GM03348 (cell line): ENCODE measurements around the gene TERT.

ENCODE experiments used
- DNase-seq: peaks from one replicate; pipeline ENCODE4 v3.0.0; 2012; ENCODE audit warnings: low spot score

Gene TERT

DNA sequence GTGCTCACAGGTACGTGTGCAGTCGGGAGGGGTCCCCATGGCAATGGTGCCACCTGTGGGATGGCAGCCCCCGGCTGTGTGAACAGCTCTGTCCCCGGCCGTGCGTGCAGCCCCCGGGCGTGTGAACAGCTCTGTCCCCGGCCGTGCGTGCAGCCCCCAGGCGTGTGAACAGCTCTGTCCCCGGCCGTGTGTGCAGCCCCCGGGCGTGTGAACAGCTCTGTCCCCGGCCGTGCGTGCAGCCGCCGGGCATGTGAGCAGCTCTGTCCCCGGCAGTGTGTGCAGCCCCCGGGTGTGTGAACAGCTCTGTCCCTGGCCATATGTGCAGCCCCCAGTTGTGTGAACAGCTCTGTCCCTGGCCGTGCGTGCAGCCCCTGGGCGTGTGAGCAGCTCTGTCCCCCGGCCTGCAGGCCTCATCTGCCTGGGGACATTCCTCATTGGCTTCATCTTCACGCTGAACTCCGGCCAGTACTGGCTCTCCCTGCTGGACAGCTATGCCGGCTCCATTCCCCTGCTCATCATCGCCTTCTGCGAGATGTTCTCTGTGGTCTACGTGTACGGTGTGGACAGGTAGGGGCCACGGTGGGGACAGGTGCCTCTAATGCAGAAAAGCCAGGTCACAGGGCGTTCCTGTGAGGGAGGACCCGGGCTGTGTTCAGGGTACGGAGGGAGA, 75.6 kb downstream of the TERT start:
- DNase-seq, result no peak

DNA sequence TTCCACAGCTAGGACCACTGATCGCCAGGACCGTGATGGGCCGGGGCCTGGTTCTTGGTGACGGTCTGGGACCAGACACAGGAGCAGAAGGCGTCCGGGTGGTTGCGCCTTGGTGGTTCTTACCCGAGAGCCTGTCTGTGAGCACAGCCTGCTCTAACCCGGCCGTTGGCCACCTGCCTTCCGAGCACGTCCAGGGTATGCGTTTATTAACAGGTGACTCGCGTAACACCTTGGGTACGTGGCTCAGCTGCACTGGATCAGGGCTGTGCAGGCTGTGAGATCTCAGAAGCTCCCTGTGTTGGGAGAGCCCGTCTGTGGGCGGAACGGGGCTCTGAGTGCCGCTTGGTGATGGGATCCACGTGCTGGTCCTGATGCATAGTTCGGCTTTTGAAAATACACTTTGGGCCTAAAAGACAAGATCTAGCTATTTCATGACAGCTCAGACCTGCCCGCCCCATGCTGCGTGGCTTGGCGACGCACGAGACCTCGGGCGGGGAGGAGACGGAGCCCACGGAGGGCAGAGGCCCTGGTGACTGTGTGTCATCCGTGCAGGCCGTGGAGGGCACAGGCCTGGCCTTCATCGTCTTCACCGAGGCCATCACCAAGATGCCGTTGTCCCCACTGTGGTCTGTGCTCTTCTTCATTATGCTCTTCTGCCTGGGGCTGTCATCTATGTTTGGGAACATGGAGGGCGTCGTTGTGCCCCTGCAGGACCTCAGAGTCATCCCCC, 76.4 kb downstream of the TERT start:
- DNase-seq, result no peak

DNA sequence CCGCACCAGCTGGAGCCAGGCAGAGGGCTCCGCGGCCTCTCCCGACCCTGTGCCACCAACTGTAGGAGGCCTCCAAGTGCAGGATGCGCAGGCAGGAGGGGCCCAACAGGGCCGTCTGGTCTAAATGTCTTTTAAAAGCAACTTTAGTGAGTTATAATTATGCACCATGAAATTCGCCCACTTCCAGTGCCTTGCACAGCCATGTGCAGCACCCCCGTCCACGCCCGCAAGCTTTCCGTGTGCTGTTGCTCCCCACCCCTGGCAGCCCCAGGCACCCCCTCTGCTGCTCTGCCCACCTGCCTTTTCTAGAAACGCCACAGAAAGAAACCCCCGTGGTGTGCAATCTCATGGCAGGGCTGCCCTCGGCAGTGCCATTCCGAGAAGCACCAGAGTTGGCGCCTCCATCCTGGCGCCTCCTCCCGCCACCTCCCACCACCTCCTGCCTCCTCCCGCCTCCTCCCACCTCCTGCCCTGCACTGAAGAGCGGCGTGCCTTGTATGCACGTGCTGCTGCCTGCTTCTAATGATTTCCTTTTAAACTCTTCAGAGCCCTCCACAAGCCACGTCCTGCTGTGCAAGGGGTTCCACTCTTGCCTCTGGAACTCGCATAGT, 77.2 kb downstream of the TERT start:
- DNase-seq, result no peak

DNA sequence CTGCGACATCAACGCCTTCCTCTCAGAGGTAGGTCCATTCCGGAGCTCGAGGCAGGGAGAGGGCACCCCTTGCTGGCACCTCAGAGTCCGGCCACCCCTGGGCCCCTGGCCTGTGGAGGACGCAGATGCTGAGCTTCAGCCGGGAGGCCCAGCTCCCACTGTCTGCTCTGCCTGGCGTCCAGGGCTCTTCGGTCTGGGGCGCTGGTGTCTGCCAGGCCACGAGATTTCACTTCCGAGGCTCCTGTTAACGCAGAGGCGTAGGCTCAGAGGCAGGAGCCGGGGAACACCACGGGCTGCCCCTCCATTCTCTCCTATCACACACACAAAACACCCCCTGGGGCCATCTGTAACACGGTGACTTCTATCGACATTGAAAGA, 78.0 kb downstream of the TERT start:
- no peak for DNase-seq

DNA sequence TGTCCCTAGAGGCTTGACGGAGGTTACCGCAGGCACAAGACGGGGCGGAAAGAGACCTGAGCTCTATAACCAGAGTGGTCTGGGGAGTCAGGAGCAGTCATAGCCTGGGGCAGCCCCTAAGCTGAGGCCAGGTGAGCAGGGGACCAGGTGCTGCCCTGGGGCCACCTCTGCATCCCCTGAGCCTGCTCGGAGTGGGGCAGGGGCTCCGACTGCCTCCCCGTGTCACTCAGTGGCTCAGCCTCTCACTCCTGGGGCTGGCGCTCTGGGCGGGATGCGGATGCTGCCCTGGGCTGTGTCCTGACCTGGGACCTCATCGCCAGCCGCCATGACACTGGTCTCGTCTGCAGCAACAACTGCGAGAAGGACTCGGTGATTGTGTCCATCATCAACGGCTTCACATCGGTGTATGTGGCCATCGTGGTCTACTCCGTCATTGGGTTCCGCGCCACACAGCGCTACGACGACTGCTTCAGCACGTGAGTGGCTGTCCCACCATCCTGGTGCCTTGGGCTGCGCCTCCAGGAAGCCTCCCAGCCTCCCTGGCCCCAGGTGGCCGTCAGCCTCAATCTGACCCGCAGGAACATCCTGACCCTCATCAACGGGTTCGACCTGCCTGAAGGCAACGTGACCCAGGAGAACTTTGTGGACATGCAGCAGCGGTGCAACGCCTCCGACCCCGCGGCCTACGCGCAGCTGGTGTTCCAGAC, 78.5 kb downstream of the TERT start:
- no peak for DNase-seq

DNA sequence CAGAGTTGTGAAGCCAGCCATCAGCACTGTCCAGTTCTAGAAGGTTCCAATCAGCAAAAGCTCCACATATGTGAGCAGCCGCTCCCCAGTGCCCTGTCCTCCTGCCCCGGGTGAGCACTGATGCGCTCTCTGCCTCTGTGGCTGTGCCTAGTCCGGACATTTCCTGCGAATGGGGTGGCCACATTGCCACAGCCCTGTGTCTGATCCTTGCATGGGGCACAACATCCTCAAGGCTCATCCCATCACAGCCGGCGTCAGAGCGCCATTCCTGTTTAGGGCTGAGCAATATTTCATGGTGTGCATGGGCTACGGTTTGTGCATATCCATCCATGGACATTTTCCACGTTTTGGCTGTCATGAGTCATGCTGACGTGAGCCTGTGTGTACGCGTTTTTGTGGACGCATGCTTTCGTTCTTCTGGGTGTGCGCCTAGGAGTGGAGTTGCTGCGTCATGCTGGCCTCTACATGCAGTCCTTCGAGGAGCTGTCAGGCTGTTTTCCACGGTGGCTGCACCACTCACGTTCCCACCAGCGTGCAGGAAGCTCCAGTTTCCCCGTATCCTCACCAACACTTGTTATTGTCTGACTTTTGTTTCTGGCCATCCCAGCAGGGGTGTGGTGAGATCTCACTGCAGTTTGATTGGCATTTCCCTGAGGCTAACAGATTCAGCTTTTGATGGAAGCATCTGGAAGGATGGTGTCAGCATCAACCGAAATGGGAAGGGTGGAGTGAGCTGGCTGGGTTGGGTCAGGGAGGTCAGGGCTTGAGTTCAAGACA, 79.4 kb downstream of the TERT start:
- DNase-seq, result no peak

DNA sequence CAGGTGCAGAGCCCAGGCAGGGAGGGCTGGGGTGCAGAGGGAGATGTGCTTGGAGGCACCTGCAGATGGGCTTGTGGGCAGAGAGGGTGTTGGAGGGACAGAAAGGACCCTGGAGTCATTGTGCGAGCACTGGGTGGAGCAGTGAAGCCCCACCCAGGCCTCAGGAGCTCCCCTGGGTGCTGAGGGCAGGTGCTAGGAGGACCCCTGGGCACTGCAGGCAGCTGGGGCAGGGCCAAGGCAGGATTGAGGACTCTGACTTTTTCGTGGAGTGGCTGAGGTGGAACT, 80.0 kb downstream of the TERT start:
- no peak for DNase-seq

DNA sequence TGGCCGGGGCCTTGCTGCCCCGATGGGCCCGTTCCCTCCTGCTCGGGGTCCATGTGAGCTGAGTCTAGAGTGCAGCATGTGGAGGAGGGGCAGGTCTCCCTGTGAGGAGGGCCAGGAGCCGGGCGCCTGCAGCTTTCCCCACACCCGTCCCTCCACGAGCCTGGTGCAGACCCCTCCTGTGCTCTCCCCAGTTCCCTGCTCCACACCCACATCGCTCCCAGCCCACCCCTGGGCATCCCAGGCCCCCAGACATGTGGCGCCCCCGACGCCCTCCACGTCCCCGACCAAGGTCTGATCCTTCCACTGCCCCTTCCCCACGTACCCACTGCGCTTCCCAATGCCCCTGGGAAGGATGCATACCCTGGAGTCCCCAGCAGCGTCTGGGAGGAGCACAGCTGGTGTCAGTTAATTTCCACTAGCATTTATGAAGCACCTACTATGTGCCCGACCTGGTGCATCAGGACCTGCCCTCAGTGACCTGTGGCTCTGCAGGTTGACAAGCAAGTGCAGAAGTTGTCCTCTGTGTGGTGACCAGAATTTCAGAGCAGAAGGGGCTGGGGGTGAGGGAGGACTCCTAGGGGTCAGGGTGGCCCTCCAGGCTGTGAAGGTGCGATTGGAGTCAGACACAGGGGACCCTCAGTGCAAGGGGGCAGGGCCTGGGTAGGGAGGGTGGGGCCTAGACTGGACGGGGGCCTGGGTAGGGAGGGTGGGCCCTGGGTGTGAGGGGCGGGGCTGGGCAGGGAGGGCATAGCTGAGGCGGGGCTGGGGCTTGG, 80.5 kb downstream of the TERT start:
- DNase-seq, result no peak

DNA sequence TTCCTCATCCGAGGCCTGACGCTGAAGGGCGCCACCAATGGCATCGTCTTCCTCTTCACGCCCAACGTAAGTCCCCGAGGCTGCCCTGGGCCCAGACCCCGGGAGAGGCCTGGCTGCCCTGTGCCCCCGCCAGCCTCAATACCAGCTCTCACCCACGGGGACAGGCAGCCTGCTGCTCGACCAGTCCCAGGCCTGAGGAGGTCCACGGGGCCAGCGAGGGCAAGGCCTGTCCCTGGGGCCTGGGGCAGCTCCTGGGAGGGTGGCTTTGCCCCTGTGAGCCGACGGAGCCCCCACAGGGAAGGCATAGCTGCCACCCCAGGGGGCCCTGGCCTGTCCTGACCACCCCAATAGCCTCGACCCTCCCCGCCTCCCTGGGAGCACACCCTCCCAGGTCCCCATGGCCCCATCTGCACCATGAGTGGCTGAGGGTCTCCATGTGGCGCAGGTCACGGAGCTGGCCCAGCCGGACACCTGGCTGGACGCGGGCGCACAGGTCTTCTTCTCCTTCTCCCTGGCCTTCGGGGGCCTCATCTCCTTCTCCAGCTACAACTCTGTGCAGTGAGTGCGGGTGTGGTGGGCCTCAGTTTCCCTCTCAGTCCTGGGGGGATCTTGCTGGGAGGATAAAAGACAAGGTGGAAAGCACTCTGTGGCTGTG, 81.2 kb downstream of the TERT start:
- DNase-seq, result no peak

DNA sequence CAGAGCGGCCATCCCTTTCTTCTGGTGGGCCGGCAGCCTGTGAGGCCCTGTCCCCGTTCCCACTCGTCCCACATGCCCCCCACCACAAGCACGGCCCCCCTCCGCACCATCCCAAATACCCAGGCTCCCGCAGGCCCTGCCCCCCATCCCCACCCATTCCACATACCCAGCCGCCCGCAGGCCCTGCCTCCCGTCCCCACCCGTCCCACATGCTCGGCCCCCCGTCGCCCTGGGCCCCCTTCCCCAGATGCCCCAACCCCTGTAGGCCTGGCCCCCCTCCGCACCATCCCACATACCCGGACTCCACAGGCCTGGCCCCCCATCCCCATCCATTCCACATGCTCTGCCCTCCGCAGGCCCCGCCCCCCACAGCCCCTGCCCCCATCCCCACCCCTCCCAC, 82.0 kb downstream of the TERT start:
- no peak for DNase-seq

DNA sequence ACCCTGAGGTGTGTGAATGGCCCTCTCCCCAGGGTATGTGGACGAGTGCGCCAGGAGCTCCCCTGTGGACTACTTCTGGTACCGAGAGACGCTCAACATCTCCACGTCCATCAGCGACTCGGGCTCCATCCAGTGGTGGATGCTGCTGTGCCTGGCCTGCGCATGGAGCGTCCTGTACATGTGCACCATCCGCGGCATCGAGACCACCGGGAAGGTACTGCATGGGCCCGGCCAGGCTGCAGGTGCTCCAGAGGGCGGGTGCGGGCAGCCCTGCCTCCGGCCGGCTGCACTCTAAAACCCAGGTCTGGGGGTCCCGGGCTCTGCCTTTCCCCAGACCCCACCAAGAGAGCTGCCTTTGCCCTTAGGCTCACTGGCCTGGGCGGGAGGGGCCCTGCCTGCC, 82.6 kb downstream of the TERT start:
- DNase-seq, result no peak

DNA sequence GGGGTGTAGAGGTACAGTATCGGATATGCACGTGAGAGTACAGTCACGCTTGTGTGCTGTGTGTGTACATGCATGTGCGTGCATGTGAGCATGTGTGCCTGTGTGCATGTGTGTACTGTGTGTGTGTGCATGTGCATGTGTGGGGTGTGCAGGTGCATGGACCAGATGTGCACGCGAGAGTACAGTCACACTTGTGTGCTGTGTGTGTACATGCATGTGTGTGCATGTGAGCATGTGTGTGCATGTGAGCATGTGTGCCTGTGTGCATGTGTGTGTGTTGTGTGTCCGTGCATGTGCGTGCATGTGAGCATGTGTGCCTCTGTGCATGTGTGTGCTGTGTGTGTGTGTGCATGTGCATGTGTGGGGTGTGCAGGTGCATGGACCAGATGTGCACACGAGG, 83.2 kb downstream of the TERT start:
- no peak for DNase-seq

DNA sequence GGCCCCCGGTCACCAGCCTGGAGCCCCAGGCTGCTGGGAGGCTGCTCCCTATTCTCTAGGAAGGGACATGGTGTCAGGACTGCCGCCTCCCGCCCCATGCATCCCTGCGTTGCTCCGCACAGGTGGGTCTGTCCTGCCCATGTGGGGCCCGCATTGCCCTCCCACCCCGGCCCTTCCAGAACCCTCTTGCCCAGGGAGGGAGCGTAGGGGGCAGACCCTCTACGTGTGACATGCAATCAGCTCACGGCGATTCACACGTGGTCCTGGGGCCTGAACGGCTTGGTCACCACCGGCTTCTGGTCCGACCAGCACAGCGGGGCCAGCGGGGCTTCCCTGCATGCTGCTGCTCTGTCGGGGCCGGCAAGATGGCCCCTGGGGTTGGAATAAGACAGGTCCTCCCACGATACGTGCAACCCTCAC, 84.0 kb downstream of the TERT start:
- no peak for DNase-seq

DNA sequence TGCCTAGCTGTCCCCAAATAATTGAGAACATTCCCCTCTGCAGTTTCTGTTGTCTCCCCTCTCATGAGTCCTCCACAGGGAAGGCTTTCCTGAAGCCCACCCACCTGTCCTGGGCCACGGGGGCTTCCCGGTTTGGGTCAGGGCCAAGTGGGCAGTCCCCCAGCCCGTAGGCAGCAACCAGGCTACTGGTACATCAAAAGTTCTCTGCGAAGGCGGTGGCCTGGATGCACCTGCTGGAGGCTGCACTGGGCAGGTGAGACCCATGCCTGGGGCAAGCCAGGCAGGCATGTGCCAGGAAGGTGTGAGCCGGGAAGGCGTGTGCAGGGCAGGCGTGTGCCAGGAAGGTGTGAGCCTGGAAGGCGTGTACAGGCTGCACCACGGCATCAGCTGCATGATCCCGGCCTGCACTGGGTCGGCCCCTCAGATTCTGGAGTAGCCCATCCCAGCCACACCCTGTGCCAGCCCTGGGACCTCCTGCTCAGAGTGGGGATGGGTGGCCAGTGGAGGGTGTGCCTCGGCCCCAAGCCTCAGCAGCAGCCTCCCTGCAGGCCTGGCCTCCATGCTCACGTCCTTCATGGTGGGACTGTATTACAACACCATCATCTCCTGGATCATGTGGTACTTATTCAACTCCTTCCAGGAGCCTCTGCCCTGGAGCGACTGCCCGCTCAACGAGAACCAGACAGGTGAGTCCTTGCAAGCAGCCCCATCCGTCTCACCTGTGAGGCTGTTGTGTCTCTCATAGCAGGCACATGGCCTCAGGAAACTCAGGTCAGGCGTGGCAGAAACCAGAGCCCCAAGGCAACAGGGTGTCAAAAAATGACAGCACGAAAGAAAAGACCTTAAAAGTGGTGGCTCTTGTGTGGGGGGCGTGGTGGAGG, 84.7 kb downstream of the TERT start:
- DNase-seq, result no peak

DNA sequence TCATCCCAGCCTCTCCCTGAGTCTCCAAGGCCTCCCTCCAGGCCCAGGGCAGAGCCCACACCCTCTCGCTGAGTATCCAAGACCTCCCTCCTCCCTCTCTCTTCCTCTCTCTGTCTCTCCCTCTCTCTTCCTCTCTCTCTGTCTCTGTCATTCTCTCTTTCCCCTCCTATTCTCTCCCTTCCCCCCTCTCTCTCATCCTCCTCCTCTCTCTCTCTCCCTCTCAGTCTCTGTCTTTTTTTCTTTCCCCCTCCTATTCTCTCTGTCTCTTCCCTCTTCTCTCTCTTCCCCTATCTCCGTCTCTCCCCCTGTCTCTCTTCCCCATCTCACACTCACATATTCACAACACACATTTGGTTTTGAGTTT, 85.4 kb downstream of the TERT start:
- no peak for DNase-seq

DNA sequence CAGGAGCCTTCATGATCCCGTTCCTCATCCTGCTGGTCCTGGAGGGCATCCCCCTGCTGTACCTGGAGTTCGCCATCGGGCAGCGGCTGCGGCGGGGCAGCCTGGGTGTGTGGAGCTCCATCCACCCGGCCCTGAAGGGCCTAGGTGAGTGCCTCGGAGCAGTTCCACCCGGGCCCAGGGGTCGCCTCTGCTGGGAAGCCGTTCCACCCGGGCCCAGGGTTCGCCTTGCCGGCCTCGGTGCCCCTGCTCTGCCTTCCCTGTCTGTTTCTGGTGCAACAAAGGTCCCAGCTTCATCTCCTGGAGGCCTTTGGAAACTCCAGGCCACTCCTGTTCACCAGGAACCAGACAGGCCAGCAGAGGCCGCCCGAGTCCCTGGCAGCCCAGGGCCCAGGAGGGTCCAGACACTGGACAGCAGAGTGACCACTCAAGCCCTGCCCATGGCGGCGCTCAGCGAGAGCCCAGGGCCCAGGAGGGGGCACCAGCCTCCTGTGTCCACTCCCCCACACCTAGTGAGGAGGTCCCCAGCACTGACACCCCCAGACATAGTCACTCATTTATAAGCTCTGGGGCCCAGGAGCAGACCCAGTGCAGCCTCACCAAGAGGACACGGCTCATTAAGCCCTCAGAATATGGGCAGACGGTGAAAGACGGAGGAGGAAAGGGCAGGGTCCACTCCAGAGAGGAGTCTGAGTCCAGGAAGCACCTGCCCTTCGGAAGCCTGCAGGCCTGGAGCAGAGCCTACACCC, 86.0 kb downstream of the TERT start:
- DNase-seq, result peak; percentile 81

DNA sequence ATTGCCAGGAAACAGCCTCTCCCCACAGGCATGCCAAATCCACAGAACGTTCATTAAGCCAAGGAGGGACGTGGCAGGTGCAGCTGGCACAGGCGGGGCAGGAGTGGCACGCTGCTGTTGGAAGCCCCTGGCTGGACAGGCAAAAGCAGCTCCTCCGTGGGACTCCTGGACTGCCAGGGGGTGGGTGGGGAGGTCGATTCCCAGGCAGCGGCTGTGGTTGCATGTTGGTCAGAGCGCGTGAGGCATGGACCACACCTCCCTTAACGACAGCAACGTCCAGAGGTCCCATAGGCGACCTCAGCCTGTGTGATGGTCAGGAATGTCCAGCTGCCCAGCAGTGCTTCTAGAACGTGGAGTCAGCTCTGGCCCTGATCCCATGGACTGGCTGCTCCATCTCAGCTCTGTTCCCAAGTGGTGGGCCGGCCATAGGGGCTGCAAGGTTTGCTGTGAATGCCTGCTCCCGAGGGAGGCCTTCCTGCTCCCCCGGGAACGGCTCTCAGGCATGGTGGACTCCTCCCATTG, 86.6 kb downstream of the TERT start:
- no peak for DNase-seq

DNA sequence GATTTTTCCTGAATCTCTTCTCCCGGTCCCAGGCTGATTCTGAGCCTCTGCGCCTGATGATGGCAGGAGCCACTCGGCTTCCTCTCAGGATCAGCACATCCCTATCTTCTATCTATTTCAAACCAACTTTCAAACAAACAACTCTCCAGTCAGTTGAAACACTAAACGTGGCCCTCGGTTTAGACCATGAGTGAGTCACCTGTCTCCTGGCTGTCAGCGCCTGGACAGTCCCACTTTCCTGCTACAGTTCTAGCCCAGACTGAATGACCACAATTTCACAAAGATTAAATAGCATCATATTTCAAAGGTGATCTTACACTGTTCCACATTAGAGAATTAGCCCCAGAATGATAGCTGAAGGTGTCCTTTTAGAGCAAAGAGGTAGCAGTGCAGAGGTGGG, 87.3 kb downstream of the TERT start:
- DNase-seq, result no peak
